Measurements from ENCODE around the gene VSIG1.

VSIG1 gene

GRCh38 chrX:108044554-108045256, at the start of gene VSIG1:
VSIG1 (plus strand) TSS chrX:108045065; CDS start chrX:108045131, 66 bp downstream.
- H3K9me3 ChIP-seq (replicated peaks in 1 of 11), result no peaks in the 10 kb centered on the region
- no peak within 1 kb of the TSS for H3K27ac ChIP-seq
- no peaks in the 10 kb centered on the region for H3K4me1 ChIP-seq
- no peaks in the 10 kb centered on the region for H4K20me1 ChIP-seq
- no peaks in the 10 kb centered on the region for H3K36me3 ChIP-seq
- TF ChIP-seq Cebpa-rat (IDR thresholded peaks at IDR 0.05), result no peak
- H3K27me3 ChIP-seq, result peaks cover 52 to 75% (median 66%) of the 10 kb centered on the region in 11 experiments
- no peak within 1 kb of the TSS for H3K9ac ChIP-seq
- H3K4me3 ChIP-seq, result no peak within 1 kb of the TSS
- no peak within 1 kb of the TSS for H3K4me2 ChIP-seq

DNA sequence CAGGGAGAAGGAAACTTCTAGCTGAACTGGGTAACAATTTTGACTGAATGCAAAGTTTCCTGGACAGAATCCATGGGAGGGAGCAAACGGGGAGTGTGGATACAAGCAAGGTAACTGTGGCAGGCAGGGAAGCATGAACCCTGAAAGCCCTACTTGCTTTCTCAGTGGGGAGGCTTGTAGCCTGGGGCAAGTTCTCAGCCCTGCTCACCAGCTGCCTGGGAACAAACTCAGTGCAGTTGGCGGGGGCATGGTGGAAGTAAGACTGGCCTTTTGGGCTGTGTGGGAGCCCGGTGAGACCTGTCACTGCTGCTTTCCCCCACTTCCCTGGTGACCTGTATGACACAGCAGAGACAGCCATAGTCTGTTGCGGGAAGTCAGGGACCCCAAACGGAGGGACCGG, 48.7 kb upstream of the VSIG1 start:
- H3K4me2 ChIP-seq, result no peak overlapping the region
- no peaks in the 10 kb centered on the region for H3K36me3 ChIP-seq
- no peak overlapping the region for H3K9ac ChIP-seq

DNA sequence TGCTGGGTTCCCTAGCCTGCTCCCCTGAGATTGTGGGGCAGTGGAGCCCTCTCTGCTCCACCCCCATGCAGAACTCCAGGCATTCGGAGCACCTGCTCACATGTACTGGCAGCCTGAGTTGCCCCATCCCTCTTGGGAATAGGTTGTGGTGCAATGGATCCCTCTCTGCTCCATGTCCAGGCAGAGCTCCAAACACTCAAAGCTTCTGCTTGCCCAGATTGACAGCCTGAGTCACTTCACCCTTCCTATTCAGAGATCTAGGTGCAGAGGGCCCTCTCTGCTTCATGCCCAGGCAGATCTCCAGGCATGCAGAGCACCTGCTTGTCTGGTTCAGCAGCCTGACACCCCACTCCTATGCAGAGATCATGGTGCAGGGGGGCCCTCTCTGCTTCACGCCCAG, 44.1 kb upstream of the VSIG1 start:
- TF ChIP-seq Cebpa-rat (IDR thresholded peaks at IDR 0.05), result no peak
- Histone ChIP-seq H3K9me3 (replicated peaks in 1 of 11) (peaks cover 14 to 32% (median 20%) of the 10 kb centered on the region in 11 experiments; a peak in 21 of 22 replicates), H3K4me2 (no peak overlapping the region), H3K27ac (no peak overlapping the region), H3K9ac (no peak overlapping the region), H4K20me1 (no peaks in the 10 kb centered on the region; a peak in 1 of 22 replicates), H3K27me3 (peaks cover 57 to 81% (median 64%) of the 10 kb centered on the region in 11 experiments), H3K36me3 (no peaks in the 10 kb centered on the region), H3K4me1 (no peaks in the 10 kb centered on the region), H3K4me3 (no peak overlapping the region)

More for the DNA sequence above, 48.7 kb upstream of the VSIG1 start:
- peaks cover 38 to 73% (median 64%) of the 10 kb centered on the region in 11 experiments; a peak in 21 of 22 replicates for H3K27me3 ChIP-seq
- no peaks in the 10 kb centered on the region for H3K4me1 ChIP-seq
- H3K4me3 ChIP-seq, result no peak overlapping the region
- H4K20me1 ChIP-seq, result no peaks in the 10 kb centered on the region; a peak in 1 of 22 replicates
- H3K9me3 ChIP-seq (replicated peaks in 1 of 11), result peaks cover 14 to 34% (median 23%) of the 10 kb centered on the region in 11 experiments; a peak in 21 of 22 replicates
- TF ChIP-seq Cebpa-rat (IDR thresholded peaks at IDR 0.05), result no peak
- no peak overlapping the region for H3K27ac ChIP-seq

DNA sequence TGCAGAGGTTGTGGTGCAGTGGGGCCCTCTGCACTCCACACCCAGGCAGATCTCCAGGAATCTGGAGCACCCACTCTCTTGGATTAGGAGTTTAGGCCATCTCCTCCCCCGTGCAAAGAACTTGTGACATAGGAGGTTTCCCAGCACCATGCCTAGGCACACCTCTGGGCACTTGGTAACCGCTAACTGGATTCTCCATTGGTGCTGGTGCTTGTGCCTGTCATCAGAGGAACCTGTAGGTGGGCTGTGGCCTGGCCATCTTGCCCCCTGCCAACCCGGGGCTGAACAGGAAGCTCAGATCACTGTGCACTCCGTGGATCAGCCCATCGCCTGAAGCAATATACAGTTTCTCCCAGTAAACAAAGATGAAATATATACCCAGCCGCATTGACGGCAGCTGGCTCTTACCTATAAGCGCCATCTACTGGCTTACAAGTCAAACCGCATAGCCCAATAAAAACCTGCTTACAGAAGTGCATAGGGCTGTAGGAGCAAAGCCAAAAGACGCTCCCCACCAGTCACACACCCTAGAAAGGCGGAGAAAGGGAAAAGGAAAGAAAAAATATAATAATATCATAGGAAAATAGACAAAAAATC, 43.5 kb upstream of the VSIG1 start:
- Histone ChIP-seq H3K27me3 (peaks cover 57 to 81% (median 64%) of the 10 kb centered on the region in 11 experiments), H3K36me3 (no peaks in the 10 kb centered on the region), H3K4me2 (no peak overlapping the region)

GRCh38 chrX:108018656-108019381, 26.0 kb upstream of the VSIG1 start:
- H3K9me3 ChIP-seq (replicated peaks in 1 of 11), result peaks cover 0 to 6% (median 0%) of the 10 kb centered on the region in 11 experiments; a peak in 1 of 22 replicates
- peaks cover 0 to 9% (median 0%) of the 10 kb centered on the region in 11 experiments; a peak in 4 of 22 replicates for H4K20me1 ChIP-seq
- no peak overlapping the region for H3K27ac ChIP-seq
- no peak overlapping the region for H3K9ac ChIP-seq
- no peaks in the 10 kb centered on the region for H3K36me3 ChIP-seq
- peaks cover 0 to 5% (median 0%) of the 10 kb centered on the region in 10 experiments; a peak in 2 of 20 replicates for H3K4me1 ChIP-seq
- peaks cover 65 to 83% (median 80%) of the 10 kb centered on the region in 11 experiments for H3K27me3 ChIP-seq
- H3K4me2 ChIP-seq, result no peak overlapping the region
- no peak overlapping the region for H3K4me3 ChIP-seq
- no peak for TF ChIP-seq Cebpa-rat (IDR thresholded peaks at IDR 0.05)

More for the DNA sequence above, 43.5 kb upstream of the VSIG1 start:
- no peak overlapping the region for H3K9ac ChIP-seq
- no peaks in the 10 kb centered on the region for H3K4me1 ChIP-seq
- no peak overlapping the region for H3K4me3 ChIP-seq
- no peak overlapping the region for H3K27ac ChIP-seq
- H3K9me3 ChIP-seq (replicated peaks in 1 of 11), result peaks cover 9 to 27% (median 15%) of the 10 kb centered on the region in 11 experiments; a peak in 21 of 22 replicates
- H4K20me1 ChIP-seq, result no peaks in the 10 kb centered on the region; a peak in 1 of 22 replicates
- TF ChIP-seq Cebpa-rat (IDR thresholded peaks at IDR 0.05), result no peak

DNA sequence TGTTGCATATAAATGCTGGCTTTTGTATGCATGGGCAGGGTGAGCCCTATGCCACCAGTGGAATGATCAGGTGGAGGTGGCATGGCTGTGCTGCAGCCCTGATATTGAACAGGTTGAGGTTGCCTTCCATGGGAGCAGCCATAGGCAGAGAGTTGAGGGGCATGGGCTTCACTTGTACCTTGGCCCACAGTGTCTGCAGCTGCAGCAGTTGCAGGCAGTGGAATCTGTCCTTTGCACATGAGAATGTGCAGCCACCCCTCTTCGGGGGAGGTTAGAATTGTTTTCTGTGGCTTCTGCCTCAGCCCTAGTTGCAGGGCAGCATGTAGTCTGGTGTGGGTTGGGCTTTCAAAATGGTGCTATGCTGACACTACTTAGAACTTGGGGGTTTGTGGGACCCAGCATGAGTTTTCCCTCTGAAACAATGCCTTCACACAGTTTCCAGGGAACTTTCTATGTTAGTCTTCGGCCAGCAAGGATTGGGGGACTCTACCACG, 25.4 kb upstream of the VSIG1 start:
- no peak for TF ChIP-seq Cebpa-rat (IDR thresholded peaks at IDR 0.05)
- H3K4me3 ChIP-seq, result no peak overlapping the region
- peaks cover 0 to 9% (median 0%) of the 10 kb centered on the region in 11 experiments; a peak in 4 of 22 replicates for H4K20me1 ChIP-seq
- H3K27ac ChIP-seq, result no peak overlapping the region
- H3K4me1 ChIP-seq, result peaks cover 0 to 5% (median 0%) of the 10 kb centered on the region in 10 experiments; a peak in 2 of 20 replicates
- no peak overlapping the region for H3K9ac ChIP-seq
- no peaks in the 10 kb centered on the region for H3K36me3 ChIP-seq
- H3K9me3 ChIP-seq (replicated peaks in 1 of 11), result peaks cover 0 to 6% (median 0%) of the 10 kb centered on the region in 11 experiments; a peak in 1 of 22 replicates
- H3K4me2 ChIP-seq, result no peak overlapping the region
- H3K27me3 ChIP-seq, result peaks cover 70 to 89% (median 86%) of the 10 kb centered on the region in 11 experiments

GRCh38 chrX:108020631-108021030, 24.2 kb upstream of the VSIG1 start:
- Histone ChIP-seq H3K4me2 (no peak overlapping the region), H3K9me3 (replicated peaks in 1 of 11) (peaks cover 0 to 6% (median 0%) of the 10 kb centered on the region in 11 experiments; a peak in 1 of 22 replicates), H3K4me3 (no peak overlapping the region), H3K36me3 (no peaks in the 10 kb centered on the region), H3K27me3 (peaks cover 81 to 100% (median 97%) of the 10 kb centered on the region in 11 experiments), H3K4me1 (peaks cover 0 to 5% (median 0%) of the 10 kb centered on the region in 10 experiments; a peak in 2 of 20 replicates), H3K9ac (no peak overlapping the region), H3K27ac (no peak overlapping the region), H4K20me1 (peaks cover 0 to 9% (median 0%) of the 10 kb centered on the region in 11 experiments; a peak in 4 of 22 replicates)
- TF ChIP-seq Cebpa-rat (IDR thresholded peaks at IDR 0.05), result no peak

- peaks cover 0 to 9% (median 0%) of the 10 kb centered on the region in 11 experiments; a peak in 4 of 22 replicates for H4K20me1 ChIP-seq
- H3K4me3 ChIP-seq, result no peak overlapping the region
- H3K27ac ChIP-seq, result no peak overlapping the region
- peaks cover 0 to 5% (median 0%) of the 10 kb centered on the region in 10 experiments; a peak in 2 of 20 replicates for H3K4me1 ChIP-seq
- H3K36me3 ChIP-seq, result no peaks in the 10 kb centered on the region
- no peaks in the 10 kb centered on the region for H3K9me3 ChIP-seq (replicated peaks in 1 of 11)
- H3K9ac ChIP-seq, result no peak overlapping the region
- peaks cover 85 to 100% (median 97%) of the 10 kb centered on the region in 11 experiments for H3K27me3 ChIP-seq
- TF ChIP-seq Cebpa-rat (IDR thresholded peaks at IDR 0.05), result no peak
- H3K4me2 ChIP-seq, result 0 out of 22 replicates have a peak overlapping the region, but pooled peaks of 1 of the 11 experiments have one; percentile 3
Observed at GRCh38 chrX:108022491-108023089, 22.3 kb upstream of the VSIG1 start.

All from BLaER1 treated with 17β-estradiol and CSF1 and Interleukin-3, amounts not matched to agents 10 nM and 100 nM (cell line).